GM23248 (cell line): Measurements from ENCODE around the gene WDR75.

ENCODE experiments used
- EZH2 ChIP-seq: fragments of 200-600 bp; sonication (generic); IDR thresholded peaks from 2 replicates; pipeline ENCODE4 v1.6.1; 2018; ENCODE audit warnings: antibody characterized with exemption, mild to moderate bottlenecking; ENCODE audit not compliant: insufficient read depth, poor library complexity, severe bottlenecking
- EZH2phosphoT487 ChIP-seq: fragments of 200-600 bp; sonication (generic); IDR thresholded peaks from 2 replicates; pipeline ENCODE4 v1.6.1; 2018; ENCODE audit warnings: antibody characterized with exemption, moderate library complexity, mild to moderate bottlenecking, low read depth; ENCODE audit not compliant: insufficient read depth

- TF ChIP-seq EZH2 (no peak), EZH2phosphoT487 (no peak)
Measured at GRCh38 chr2:189517847-189518535, 76.7 kb downstream of the WDR75 start.
